GM21619 (cell line): ENCODE results near the gene NUBPL.
"Not testable (repeated sequence)": the region's sequence is repeated elsewhere in the genome, so short reads cannot be mapped to it uniquely, and the experiment has no call there.

Experiments
- ATAC-seq: cut with Tn5 transposase; IDR thresholded peaks from one replicate; pipeline ENCODE4 v1.9.1; 2021; ENCODE audit not compliant: unreplicated experiment

The NUBPL gene

GRCh38 chr14:31802838-31803237, 241.6 kb downstream of the NUBPL start:
- no peak for ATAC-seq

- no peak for ATAC-seq
Measured at GRCh38 chr14:31806249-31806648, 245.0 kb downstream of the NUBPL start.

GRCh38 chr14:31811693-31812628, 250.8 kb downstream of the NUBPL start:
- ATAC-seq: not testable (repeated sequence)

GRCh38 chr14:31813724-31814490, 252.7 kb downstream of the NUBPL start:
- ATAC-seq: not testable (repeated sequence)

GRCh38 chr14:31819281-31819680, 258.1 kb downstream of the NUBPL start:
- ATAC-seq: no peak

- no peak for ATAC-seq
Measured at GRCh38 chr14:31825459-31825858, 264.3 kb downstream of the NUBPL start.

GRCh38 chr14:31827325-31827724, 266.1 kb downstream of the NUBPL start:
- ATAC-seq: no peak

GRCh38 chr14:31828946-31829868, 268.0 kb downstream of the NUBPL start:
- no peak for ATAC-seq

GRCh38 chr14:31834616-31835015, 273.4 kb downstream of the NUBPL start:
- ATAC-seq: no peak

- ATAC-seq: no peak
Measured at GRCh38 chr14:31835049-31835448, 273.8 kb downstream of the NUBPL start.

GRCh38 chr14:31837031-31837430, 275.8 kb downstream of the NUBPL start:
- ATAC-seq: no peak

- no peak for ATAC-seq
Measured at GRCh38 chr14:31842899-31843298, 281.7 kb downstream of the NUBPL start.

- ATAC-seq: no peak
Measured at GRCh38 chr14:31843361-31844091, 282.3 kb downstream of the NUBPL start.

- ATAC-seq: no peak
Measured at GRCh38 chr14:31854508-31855075, 293.4 kb downstream of the NUBPL start.

GRCh38 chr14:31855262-31855661, 294.1 kb downstream of the NUBPL start:
- ATAC-seq: no peak

- not testable (repeated sequence) for ATAC-seq
Measured at GRCh38 chr14:31856003-31856402, 294.8 kb downstream of the NUBPL start.

- ATAC-seq: no peak
Measured at GRCh38 chr14:31858868-31859267, 297.7 kb downstream of the NUBPL start.

- no peak for ATAC-seq
Measured at GRCh38 chr14:31864937-31865855, 304.0 kb downstream of the NUBPL start.

GRCh38 chr14:31867570-31867969, 306.4 kb downstream of the NUBPL start:
- no peak for ATAC-seq
